SIG-M5 (cell line): Measurements from ENCODE around the gene SH3RF2.
"Not testable (repeated sequence)": the region's sequence is repeated elsewhere in the genome, so short reads cannot be mapped to it uniquely, and the experiment has no call there.

Experiments
- DNase-seq: peaks from one replicate; lab custom pipeline; 2025; lab: John Stamatoyannopoulos, UW

Gene SH3RF2

DNA sequence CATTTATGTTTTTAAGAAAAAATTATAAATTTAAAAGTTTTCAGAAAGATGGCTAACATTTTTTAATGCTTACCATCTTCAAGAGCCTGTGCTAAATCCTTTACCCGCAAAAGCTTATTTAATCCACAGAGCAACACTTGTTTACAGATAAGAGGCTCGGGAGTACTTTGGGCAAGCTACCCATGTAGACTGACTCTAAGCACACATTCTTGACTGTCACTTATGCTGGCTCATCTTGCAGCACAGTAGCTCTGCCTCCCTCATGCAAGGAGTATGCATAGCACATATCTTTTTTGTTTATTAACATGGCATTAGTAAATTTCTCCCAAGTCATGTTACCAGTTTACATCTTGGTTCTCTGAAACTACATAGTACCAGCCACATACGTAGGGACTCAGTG, 14.7 kb downstream of the SH3RF2 start:
- no peak for DNase-seq

- no peak for DNase-seq
Measured at GRCh38 chr5:145953202-145953601, 16.8 kb downstream of the SH3RF2 start.

GRCh38 chr5:145954140-145954539, 17.8 kb downstream of the SH3RF2 start:
- DNase-seq = not testable (repeated sequence)

- DNase-seq = no peak
Measured at GRCh38 chr5:145957388-145957787, 21.0 kb downstream of the SH3RF2 start.

DNA sequence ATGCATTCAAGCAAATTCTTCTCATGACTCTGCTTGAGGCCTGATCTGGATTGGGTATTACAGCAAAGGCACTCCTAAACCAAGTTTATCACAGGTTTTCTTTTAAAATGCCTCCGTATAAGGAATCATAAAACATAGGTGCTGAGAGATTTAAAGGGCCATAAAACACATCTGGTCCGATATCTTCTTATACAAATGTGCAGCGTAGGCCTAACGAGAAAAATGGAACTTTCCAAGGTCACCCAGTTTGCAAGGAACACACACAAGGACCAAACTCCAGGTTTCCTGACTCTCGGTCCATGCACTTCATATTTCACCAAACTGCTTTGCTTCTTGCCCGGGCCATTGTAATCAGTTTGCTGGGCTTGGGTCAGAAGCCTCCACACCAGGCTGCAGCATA, 22.1 kb downstream of the SH3RF2 start:
- no peak for DNase-seq

- DNase-seq = no peak
Measured at GRCh38 chr5:145960166-145960565, 23.8 kb downstream of the SH3RF2 start.

DNA sequence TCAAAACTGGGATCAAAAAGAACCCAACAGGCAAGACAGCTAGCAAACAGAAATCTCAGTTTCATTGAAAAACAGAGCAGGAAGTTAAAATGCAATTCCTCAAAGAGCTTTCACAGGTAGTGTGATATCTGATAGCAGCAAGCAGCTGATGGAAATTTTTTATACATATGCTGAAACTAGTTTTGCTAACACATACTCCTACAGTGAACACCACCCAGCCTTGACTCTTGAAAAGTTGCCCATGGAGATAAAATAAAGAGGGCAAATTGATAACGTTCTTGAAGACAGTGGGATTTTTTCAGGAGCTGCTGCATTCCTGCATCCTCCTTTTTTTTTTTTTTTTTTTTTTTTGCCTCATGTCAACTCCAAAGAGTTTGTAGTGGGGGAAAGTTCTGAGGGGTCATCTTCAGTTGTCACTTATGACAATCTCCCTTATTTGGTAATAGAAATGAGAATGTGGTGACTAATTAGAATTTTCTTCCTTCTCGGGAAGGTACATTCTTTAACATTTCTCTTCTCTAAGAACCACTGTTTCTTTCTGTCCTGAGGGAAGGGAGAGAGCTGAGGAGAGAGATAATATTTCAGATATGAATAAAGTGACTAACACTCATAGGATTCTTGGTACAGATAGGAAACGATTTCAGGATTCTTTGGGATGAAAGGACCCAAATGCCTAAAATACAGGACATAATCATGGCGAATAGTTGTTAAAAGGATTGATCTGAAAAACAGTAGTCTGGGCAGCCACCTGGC, 24.6 kb downstream of the SH3RF2 start:
- no peak for DNase-seq

DNA sequence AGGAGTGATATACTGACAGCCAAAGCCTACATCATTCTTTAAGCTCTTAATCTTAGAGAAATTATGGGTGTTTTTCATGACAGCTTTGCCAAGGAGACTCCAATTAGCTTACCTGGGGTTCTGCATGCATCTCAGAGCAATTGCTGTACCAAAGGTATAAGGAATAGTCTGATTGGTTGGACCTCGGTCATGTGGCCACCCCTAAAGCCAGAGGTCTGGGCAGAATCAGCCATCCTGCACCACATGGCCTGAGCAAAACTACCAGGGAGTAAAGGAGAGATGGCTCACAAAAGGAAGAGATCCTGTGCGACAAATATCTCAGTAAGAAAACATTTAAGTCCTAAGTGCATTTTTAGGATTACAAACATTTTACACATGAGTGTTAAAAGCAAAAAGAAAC, 25.6 kb downstream of the SH3RF2 start:
- no peak for DNase-seq

DNA sequence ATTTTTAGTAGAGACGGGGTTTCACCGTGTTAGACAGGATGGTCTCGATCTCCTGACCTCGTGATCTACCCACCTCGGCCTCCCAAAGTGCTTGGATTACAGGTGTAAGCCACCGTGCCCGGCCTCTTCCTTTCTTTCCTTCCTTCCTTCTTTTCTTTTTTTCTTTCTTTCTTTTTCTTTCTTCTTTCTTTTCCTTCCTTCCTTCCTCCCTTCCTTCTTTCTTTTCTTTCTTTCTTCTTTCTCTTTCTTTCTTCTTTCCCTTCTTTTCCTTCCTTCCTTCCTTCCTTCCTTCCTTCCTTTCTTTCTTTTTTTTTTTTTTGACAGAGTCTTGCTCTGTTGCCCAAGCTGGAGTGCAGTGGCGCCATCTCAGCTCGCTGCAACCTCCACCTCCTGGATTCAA, 27.6 kb downstream of the SH3RF2 start:
- not testable (repeated sequence) for DNase-seq

GRCh38 chr5:145965804-145966203, 29.4 kb downstream of the SH3RF2 start:
- no peak for DNase-seq

DNA sequence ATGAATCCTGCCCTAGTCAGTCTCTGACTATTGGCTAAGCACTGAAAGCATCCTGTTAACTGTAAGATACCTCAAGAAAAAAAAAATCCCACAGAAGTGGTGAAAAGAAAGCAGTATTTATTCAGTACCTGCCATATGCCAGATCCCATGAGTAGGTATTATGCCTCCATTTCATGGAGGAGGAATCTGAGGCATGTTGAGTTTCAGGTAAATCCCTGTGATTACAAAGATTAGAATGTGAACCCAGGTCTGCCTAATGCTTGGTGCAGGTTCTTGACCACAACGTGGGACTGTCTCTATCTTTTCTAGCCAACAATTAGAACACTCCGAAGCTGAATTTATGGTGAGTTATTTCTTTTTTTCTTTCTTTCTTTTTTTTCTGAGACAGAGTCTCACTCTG, 30.9 kb downstream of the SH3RF2 start:
- DNase-seq = no peak

GRCh38 chr5:145968970-145969713, 32.8 kb downstream of the SH3RF2 start:
- DNase-seq = no peak

DNA sequence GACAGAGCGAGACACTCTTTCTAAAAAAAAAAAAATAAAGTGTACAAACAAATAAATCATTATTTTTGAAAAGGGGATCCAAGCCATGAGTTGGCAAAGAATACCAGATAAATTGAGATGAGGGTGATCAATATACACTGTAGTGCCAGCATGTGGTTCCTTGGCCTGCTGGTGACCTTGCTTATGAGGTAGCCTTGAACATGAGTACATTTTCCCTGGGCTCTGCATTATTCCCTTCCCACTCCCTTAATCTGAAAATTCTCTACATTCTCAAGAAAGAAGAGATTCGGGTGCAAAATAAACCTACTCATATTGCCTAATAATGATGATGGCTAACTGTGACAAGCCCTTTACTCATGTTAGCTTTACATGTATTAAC, 33.3 kb downstream of the SH3RF2 start:
- no peak for DNase-seq

GRCh38 chr5:145971108-145971507, 34.7 kb downstream of the SH3RF2 start:
- DNase-seq = no peak

DNA sequence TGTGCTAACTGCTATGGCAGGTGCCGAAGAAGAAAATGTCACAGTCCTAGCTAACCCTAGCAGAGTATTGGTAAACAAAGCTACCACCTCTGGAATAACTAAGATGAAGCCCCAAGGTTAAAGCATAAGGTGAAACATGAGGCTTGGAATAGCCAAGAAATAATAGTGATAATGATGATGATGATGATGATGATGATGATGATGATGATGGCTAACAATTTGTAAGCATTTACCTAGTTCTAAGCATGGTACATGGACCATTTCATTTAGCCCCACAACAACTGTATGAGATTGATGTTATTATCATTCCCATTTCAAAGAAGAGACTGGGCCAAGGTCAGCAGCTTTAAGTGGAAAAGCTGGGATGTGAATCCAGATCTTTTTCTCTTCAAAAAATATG, 35.3 kb downstream of the SH3RF2 start:
- no peak for DNase-seq

- no peak for DNase-seq
Measured at GRCh38 chr5:145975001-145975360, 38.6 kb downstream of the SH3RF2 start.

DNA sequence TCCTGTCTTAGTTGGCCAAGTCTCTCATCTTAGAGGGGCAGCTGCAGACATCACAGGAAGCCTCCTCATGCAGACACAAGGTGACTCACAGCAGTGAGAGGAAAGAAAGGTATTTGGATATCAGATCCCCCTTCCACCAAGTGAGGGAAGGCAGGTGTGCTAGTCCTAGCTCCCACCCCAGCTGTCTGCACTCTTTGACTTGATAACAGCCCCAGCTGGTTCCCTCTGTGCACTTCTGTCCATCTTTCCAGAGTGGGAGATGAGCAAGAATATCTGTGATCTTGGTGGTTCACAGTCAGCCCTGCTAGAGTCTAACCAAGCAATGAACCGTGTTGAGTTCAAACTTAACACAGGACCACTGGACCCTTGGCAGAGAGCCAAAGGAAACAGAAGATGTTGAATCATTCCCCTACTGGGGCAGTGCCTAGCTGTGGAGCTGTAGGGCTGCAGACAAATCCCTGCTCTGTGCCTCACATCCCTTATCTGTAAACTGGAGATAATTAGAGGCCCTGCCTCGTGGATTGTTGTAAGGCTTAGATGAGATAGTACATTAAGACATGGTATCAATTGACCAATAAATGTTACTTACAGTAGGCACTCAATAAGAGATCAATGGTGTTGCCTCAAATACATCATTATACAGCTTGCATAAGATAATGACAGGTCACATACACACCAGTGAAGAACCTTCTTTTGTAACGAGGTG, 39.1 kb downstream of the SH3RF2 start:
- DNase-seq = no peak

DNA sequence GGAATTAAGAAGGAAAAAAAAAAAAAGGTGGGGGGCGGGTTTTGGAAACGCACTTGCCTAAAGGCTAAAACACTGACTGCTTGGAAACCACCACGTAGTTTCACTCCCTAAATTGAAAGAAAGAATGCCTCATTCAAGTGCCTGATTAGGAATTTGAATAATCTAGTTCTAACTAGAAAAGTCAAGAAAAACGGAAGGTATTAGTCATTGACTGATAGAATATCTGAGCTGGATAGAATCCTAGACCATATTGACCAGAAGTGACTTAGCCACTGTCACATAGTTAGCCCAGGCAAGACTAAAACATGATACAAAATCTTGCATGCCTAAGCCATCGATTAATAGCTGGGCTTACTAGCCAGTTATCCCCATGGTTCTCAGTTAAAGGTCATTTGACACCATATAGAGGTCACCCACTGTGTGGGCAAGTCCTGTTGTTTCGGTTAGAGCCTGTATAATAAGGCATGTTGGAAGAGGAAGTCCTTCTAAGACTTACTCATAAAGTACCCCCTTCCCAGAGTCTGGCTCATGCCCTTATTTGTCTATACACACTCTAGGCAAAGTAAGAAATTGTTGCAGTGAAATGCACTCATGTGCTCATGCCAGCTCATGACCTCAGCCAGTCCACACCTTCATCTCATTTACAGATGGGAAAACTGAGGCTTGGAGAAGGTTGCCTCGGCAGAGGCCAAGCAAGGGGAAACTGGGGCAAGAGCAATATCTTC, 40.2 kb downstream of the SH3RF2 start:
- DNase-seq = no peak

GRCh38 chr5:145978171-145978570, 41.8 kb downstream of the SH3RF2 start:
- no peak for DNase-seq

DNA sequence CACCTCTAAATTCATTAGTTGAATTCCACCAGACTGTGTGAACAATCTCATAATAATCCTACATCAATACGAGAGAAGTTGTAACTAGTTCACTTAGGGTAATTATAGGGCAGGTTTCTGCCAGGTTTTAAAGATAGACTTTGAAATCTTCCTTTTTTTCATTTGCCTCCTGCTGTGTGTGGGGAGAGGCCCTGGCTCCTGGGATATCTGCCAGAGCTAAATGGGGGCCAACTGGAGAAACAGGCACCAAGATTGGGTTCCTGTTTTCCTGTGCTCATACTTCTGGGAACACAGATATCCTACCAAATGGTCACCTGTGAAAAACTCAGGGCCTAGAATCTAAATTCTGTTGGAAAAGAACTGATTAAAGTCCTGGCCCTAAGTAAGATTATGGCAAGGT, 42.3 kb downstream of the SH3RF2 start:
- no peak for DNase-seq

DNA sequence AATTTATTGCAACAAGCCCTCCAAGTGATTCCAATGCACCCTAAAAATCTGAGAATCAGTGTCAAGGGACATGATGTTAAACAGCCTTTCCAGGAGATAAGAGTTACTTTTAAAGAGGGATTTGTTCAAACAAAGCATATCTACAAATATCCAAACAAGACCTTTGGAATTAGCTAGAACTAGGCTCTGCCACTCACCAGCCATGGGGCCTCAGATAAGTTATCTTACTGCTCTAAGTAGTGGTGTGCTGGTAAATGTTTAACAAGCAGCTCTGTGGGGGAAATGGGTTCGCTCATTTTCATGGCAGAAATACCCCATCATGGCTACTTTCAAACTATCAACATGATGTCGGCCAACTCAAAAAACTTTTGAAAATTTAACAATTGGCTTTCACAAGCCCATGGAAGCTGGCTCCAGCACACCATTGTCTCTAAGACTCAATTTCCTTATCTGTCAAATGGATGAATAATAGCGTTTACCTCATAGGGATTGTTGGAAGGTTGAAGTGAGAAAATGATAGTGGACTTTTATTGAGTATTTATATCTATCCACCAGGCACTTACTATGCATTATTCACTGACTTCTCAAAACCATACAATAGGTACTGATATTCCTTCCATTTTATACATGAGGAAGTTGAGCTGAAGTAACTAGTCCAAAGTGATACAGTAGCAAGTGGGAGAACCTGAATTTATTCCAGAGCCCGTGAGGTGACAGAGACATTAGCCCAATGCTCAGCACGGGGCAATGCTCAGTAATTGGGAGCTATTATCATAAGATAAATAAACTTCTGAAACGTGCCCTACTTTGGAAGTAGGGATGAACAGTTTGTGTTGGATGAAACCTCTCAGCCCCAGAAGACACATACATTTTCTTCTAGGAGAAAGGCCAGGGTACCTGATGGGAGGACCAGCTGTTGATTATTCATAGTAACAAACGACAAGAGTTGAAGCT, 43.2 kb downstream of the SH3RF2 start:
- DNase-seq = no peak
